ENCODE data around the gene SH3RF1.
A peak's percentile ranks its signal among the peaks of the same experiment; 100 is the strongest.

Gene SH3RF1

GRCh38 chr4:169044714-169045447 lies 225.9 kb downstream of the SH3RF1 start:
- H2BK5ac ChIP-seq (ENCODE audit: low read length), result no peak overlapping the region
- H2BK120ac ChIP-seq (ENCODE audit: low read depth, low read length), result no peak overlapping the region
- H3K4me1 ChIP-seq (ENCODE audit: control insufficient read depth in 2 of 2, insufficient read depth in 1 of 2, low read depth in 1 of 2, low read length in 2 of 2), result peaks cover 18 to 19% of the 10 kb centered on the region in 2 donors
- no peak overlapping the region for H4K8ac ChIP-seq (ENCODE audit: low read depth, low read length)
- peak overlapping the region; percentile 32 for H3K18ac ChIP-seq (ENCODE audit: low read length)
- H3K79me1 ChIP-seq (ENCODE audit: low read depth, low read length), result no peaks in the 10 kb centered on the region
- no peak overlapping the region for H2BK15ac ChIP-seq (ENCODE audit: low read length)
- H3K27me3 ChIP-seq (ENCODE audit: control insufficient read depth in 3 of 3, insufficient read depth in 3 of 3, low read depth in 1 of 3, low read length in 3 of 3), result no peaks in the 10 kb centered on the region
- no peak for DNase-seq (ENCODE audit: low spot score)
- H3K9ac ChIP-seq (ENCODE audit: low read depth, low read length, poor library complexity), result no peak overlapping the region
- no peak overlapping the region for H2BK12ac ChIP-seq (ENCODE audit: low read length)
- H3K9me3 ChIP-seq (replicated peaks in 1 of 2; ENCODE audit: control insufficient read depth in 2 of 2, insufficient read depth in 1 of 2, low read depth in 1 of 2, low read length in 2 of 2), result no peaks in the 10 kb centered on the region
- H3K4ac ChIP-seq (ENCODE audit: low read length), result no peak overlapping the region
- no peak overlapping the region for H2AK5ac ChIP-seq (ENCODE audit: low read depth, low read length)
- H3K23ac ChIP-seq (ENCODE audit: low read depth, low read length, poor library complexity), result no peak overlapping the region
- H3K36me3 ChIP-seq (replicated peaks in 1 of 2; ENCODE audit: control insufficient read depth in 2 of 2, insufficient read depth in 2 of 2, low read length in 2 of 2), result no peaks in the 10 kb centered on the region
- H3K27ac ChIP-seq (replicated peaks; ENCODE audit: low read length), result no peak overlapping the region
- WGBS, 2 donors (ENCODE audit: extremely low coverage in 2 of 2, insufficient read length in 2 of 2, insufficient replicate concordance in 1 of 2), result no CpG with 5 or more reads among the region's 5 CpGs
- no peak overlapping the region for H4K91ac ChIP-seq (ENCODE audit: low read depth, low read length, poor library complexity)
- H3K4me3 ChIP-seq (ENCODE audit: low read length in 2 of 2), result no peak overlapping the region
- H3K14ac ChIP-seq (ENCODE audit: low read length), result no peak overlapping the region
- no peak overlapping the region for H3K4me2 ChIP-seq (ENCODE audit: insufficient read depth, low read length, poor library complexity, severe bottlenecking)
- no peak overlapping the region for H2AFZ ChIP-seq (ENCODE audit: low read length)
